Activated CD4-positive, alpha-beta T cell treated with anti-CD3 and anti-CD28 coated beads, Interleukin-2, amount 50 U/mL, for 16 hours (primary cell): ENCODE data around the gene THBS4.

Source experiments
- DNase-seq: peaks from one replicate; pipeline ENCODE4 v3.0.0-alpha.2; 2020

The THBS4 gene

GRCh38 chr5:80122579-80122978, 87.4 kb downstream of the THBS4 start:
- no peak for DNase-seq

GRCh38 chr5:80124121-80124918, 89.2 kb downstream of the THBS4 start:
- no peak for DNase-seq

GRCh38 chr5:80125022-80125961, 90.1 kb downstream of the THBS4 start:
- peak; percentile 45 for DNase-seq

GRCh38 chr5:80125962-80126480, 90.9 kb downstream of the THBS4 start:
- peak; percentile 91 for DNase-seq

- peak; percentile 30 for DNase-seq
These were observed 92.0 kb downstream of the THBS4 start for GRCh38 chr5:80127116-80127552.

GRCh38 chr5:80128141-80128540, 93.0 kb downstream of the THBS4 start:
- no peak for DNase-seq

GRCh38 chr5:80129146-80129545, 94.0 kb downstream of the THBS4 start:
- no peak for DNase-seq
